Measurements from ENCODE around the gene SMYD3. TPM values are rescaled to one million over a fixed set of nuclear protein-coding genes. Genes with fewer than 3 reads are reported as not detected.

The SMYD3 gene
- total RNA-seq, 4 donors from 2014 or later: 11.6 to 26.9 (median 18.3) TPM

GRCh38 chr1:246383239-246383589 is 123.9 kb downstream of the SMYD3 start:
- H3K27ac ChIP-seq: no peak overlapping the region

GRCh38 chr1:246382589-246383238 is 124.4 kb downstream of the SMYD3 start:
- Histone ChIP-seq H3K36me3 (no peaks in the 10 kb centered on the region), H3K9me3 (no peaks in the 10 kb centered on the region), H3K4me3 (no peak overlapping the region), H3K27ac (no peak overlapping the region), H3K27me3 (no peaks in the 10 kb centered on the region), H3K4me1 (no peaks in the 10 kb centered on the region)
- ATAC-seq: no peak
- 100% methylated on average over 1 of the region's 3 CpGs; no CpG with 5 or more reads in 1 of the 2 donors for WGBS, 2 donors (ENCODE audit: low coverage in 1 of 2)
- TF ChIP-seq POLR2AphosphoS5 (IDR thresholded peaks at IDR 0.05) (no peak), POLR2A (IDR thresholded peaks at IDR 0.05) (no peak), EP300 (IDR thresholded peaks at IDR 0.05) (no peak), CTCF (IDR thresholded peaks at IDR 0.05) (no peak)

More at GRCh38 chr1:246383239-246383589, 123.9 kb downstream of the SMYD3 start:
- Histone ChIP-seq H3K36me3 (no peaks in the 10 kb centered on the region), H3K4me1 (no peaks in the 10 kb centered on the region), H3K27me3 (no peaks in the 10 kb centered on the region), H3K9me3 (no peaks in the 10 kb centered on the region), H3K4me3 (no peak overlapping the region)
- no peak for ATAC-seq
- WGBS, 2 donors (ENCODE audit: low coverage in 1 of 2): 89% methylated on average over 1 of the region's 1 CpG; no CpG with 5 or more reads in 1 of the 2 donors
- TF ChIP-seq CTCF (IDR thresholded peaks at IDR 0.05): no peak
- no peak for TF ChIP-seq POLR2A (IDR thresholded peaks at IDR 0.05)
- no peak for TF ChIP-seq POLR2AphosphoS5 (IDR thresholded peaks at IDR 0.05)
- TF ChIP-seq EP300 (IDR thresholded peaks at IDR 0.05): no peak

DNA sequence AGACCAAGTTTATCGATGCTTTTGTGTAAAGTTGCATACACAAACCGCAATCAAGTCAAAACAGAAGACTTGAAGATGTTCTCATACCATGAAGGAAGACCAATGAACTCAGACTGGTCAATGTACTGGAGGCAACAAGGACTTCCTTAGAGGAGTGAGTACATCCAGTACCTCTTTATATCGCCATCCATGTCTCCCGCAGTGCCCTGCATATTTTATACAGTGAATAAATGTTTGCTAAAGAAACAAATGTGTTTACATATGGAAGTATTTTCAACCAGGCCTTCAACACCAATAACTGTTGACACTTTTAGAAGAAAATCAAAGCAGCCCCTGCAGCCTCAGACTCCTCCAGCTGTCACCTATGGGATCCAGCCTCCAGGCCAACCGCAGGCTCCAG is 125.6 kb downstream of the SMYD3 start:
- H3K4me3 ChIP-seq: no peak overlapping the region
- no peak overlapping the region for H3K27ac ChIP-seq
- H3K9me3 ChIP-seq: no peaks in the 10 kb centered on the region
- H3K27me3 ChIP-seq: no peaks in the 10 kb centered on the region
- no peak for ATAC-seq
- TF ChIP-seq EP300 (IDR thresholded peaks at IDR 0.05): no peak
- no peak for TF ChIP-seq CTCF (IDR thresholded peaks at IDR 0.05)
- no peak for TF ChIP-seq POLR2AphosphoS5 (IDR thresholded peaks at IDR 0.05)
- TF ChIP-seq POLR2A (IDR thresholded peaks at IDR 0.05): no peak
- no peaks in the 10 kb centered on the region for H3K36me3 ChIP-seq
- 95% methylated on average over 4 of the region's 5 CpGs for WGBS, 2 donors (ENCODE audit: low coverage in 1 of 2)
- H3K4me1 ChIP-seq: no peaks in the 10 kb centered on the region

GRCh38 chr1:246377625-246378153 is 129.4 kb downstream of the SMYD3 start:
- 93 to 96% methylated on average over 5 of the region's 5 CpGs for WGBS, 2 donors (ENCODE audit: low coverage in 1 of 2)
- ATAC-seq: no peak
- Histone ChIP-seq H3K4me3 (no peak overlapping the region), H3K27me3 (no peaks in the 10 kb centered on the region), H3K9me3 (no peaks in the 10 kb centered on the region), H3K36me3 (no peaks in the 10 kb centered on the region), H3K4me1 (no peaks in the 10 kb centered on the region), H3K27ac (no peak overlapping the region)
- TF ChIP-seq EP300 (IDR thresholded peaks at IDR 0.05): no peak
- TF ChIP-seq POLR2AphosphoS5 (IDR thresholded peaks at IDR 0.05): no peak
- TF ChIP-seq CTCF (IDR thresholded peaks at IDR 0.05): no peak
- TF ChIP-seq POLR2A (IDR thresholded peaks at IDR 0.05): no peak

All from gastroesophageal sphincter (tissue), 4 donors.